H9 (cell line): ENCODE measurements around the gene MEMO1. TPM values are rescaled to one million over a fixed set of nuclear protein-coding genes. Genes with fewer than 3 reads are reported as not detected.

ENCODE experiments used
- DNase-seq: peaks from one replicate; pipeline ENCODE4 v3.0.0-alpha.2; 2017
- H2AFZ ChIP-seq: one replicate; pipeline ENCODE4 v1.6.1; 2013; ENCODE audit warnings: mild to moderate bottlenecking, low read length, control low read depth, moderate library complexity
- H2AK5ac ChIP-seq: 2 replicates; pipeline ENCODE4 v1.6.1; 2013; ENCODE audit warnings: low read length, control low read depth, mixed read lengths; ENCODE audit not compliant: insufficient read length
- H2BK120ac ChIP-seq: one replicate; pipeline ENCODE4 v1.6.1; 2013; ENCODE audit warnings: low read depth, mild to moderate bottlenecking, low read length, control low read depth, inconsistent platforms; ENCODE audit not compliant: poor library complexity, severe bottlenecking
- H2BK12ac ChIP-seq: 2 replicates; pipeline ENCODE4 v1.6.1; 2013; ENCODE audit warnings: low read length, control low read depth, mixed read lengths, low read depth; ENCODE audit not compliant: insufficient read length
- H2BK15ac ChIP-seq: 2 replicates; pipeline ENCODE4 v1.6.1; 2013; ENCODE audit warnings: low read depth, low read length, control low read depth
- H2BK20ac ChIP-seq: one replicate; pipeline ENCODE4 v1.6.1; 2013; ENCODE audit warnings: low read depth, mild to moderate bottlenecking, low read length, control low read depth, inconsistent platforms; ENCODE audit not compliant: poor library complexity, severe bottlenecking
- H2BK5ac ChIP-seq: 2 replicates; pipeline ENCODE4 v1.6.1; 2013; ENCODE audit warnings: low read length, control low read depth, mixed read lengths; ENCODE audit not compliant: insufficient read length
- H3K14ac ChIP-seq: 2 replicates; pipeline ENCODE4 v1.6.1; 2013; ENCODE audit warnings: low read length, control low read depth; ENCODE audit not compliant: insufficient read depth
- H3K18ac ChIP-seq: 2 replicates; pipeline ENCODE4 v1.6.1; 2013; ENCODE audit warnings: low read depth, mild to moderate bottlenecking, mixed read lengths, low read length, control low read depth; ENCODE audit not compliant: insufficient read length
- H3K23ac ChIP-seq: 2 replicates; pipeline ENCODE4 v1.6.1; 2013; ENCODE audit warnings: low read length, control low read depth, mixed read lengths, low read depth; ENCODE audit not compliant: insufficient read length
- H3K23me2 ChIP-seq: 2 replicates; pipeline ENCODE4 v1.6.1; 2013; ENCODE audit warnings: low read depth, mild to moderate bottlenecking, mixed read lengths, low read length, control low read depth; ENCODE audit not compliant: insufficient read length, poor library complexity, severe bottlenecking
- H3K27ac ChIP-seq: 2 replicates; pipeline ENCODE4 v1.5.1; 2013; ENCODE audit warnings: low read length, control low read depth, mixed read lengths, low read depth; ENCODE audit not compliant: insufficient read length
- H3K27me3 ChIP-seq: 2 replicates; pipeline ENCODE4 v1.6.1; 2013; ENCODE audit warnings: low read length, control low read depth, inconsistent platforms; ENCODE audit not compliant: insufficient read depth
- H3K4ac ChIP-seq: 2 replicates; pipeline ENCODE4 v1.6.1; 2013; ENCODE audit warnings: low read depth, mild to moderate bottlenecking, control low read depth, inconsistent platforms, low read length, moderate library complexity
- H3K4me1 ChIP-seq: 2 replicates; pipeline ENCODE4 v1.6.1; 2013; ENCODE audit warnings: low read length, control low read depth, inconsistent platforms; ENCODE audit not compliant: insufficient read depth
- H3K4me2 ChIP-seq: 2 replicates; pipeline ENCODE4 v1.6.1; 2013; ENCODE audit warnings: low read length, control low read depth, mixed read lengths; ENCODE audit not compliant: insufficient read length, insufficient read depth
- H3K56ac ChIP-seq: 2 replicates; pipeline ENCODE4 v1.6.1; 2013; ENCODE audit warnings: low read depth, mild to moderate bottlenecking, mixed read lengths, low read length, control low read depth; ENCODE audit not compliant: insufficient read length
- H3K79me1 ChIP-seq: 2 replicates; pipeline ENCODE4 v1.6.1; 2013; ENCODE audit warnings: low read depth, mild to moderate bottlenecking, moderate library complexity, low read length, control low read depth, inconsistent platforms; ENCODE audit not compliant: insufficient read depth, poor library complexity, severe bottlenecking
- H3K79me2 ChIP-seq: 2 replicates; pipeline ENCODE4 v1.6.1; 2013; ENCODE audit warnings: low read length, control low read depth, inconsistent platforms; ENCODE audit not compliant: insufficient read depth
- H3K9ac ChIP-seq: 2 replicates; pipeline ENCODE4 v1.6.1; 2013; ENCODE audit warnings: low read length, control low read depth, mixed read lengths; ENCODE audit not compliant: insufficient read length; ENCODE audit errors: extremely low read depth
- H3K9me3 ChIP-seq: one replicate; pipeline ENCODE4 v1.6.1; 2013; ENCODE audit warnings: low read depth, low read length, inconsistent platforms; ENCODE audit not compliant: control insufficient read depth
- H3T11ph ChIP-seq: one replicate; pipeline ENCODE4 v1.6.1; 2013; ENCODE audit warnings: mild to moderate bottlenecking, low read length, control low read depth, inconsistent platforms
- H4K20me1 ChIP-seq: one replicate; pipeline ENCODE4 v1.6.1; 2013; ENCODE audit not compliant: control insufficient read depth, insufficient read length, insufficient read depth
- H4K5ac ChIP-seq: 2 replicates; pipeline ENCODE4 v1.6.1; 2013; ENCODE audit warnings: low read depth, mild to moderate bottlenecking, mixed read lengths, low read length, control low read depth; ENCODE audit not compliant: insufficient read length
- H4K8ac ChIP-seq: replicated peaks from 2 replicates; pipeline ENCODE4 v1.6.1; 2013; ENCODE audit warnings: low read length, control low read depth, mixed read lengths, low read depth; ENCODE audit not compliant: insufficient read length
- H4K91ac ChIP-seq: 2 replicates; pipeline ENCODE4 v1.6.1; 2013; ENCODE audit warnings: low read depth, mild to moderate bottlenecking, moderate library complexity, mixed read lengths, low read length, control low read depth; ENCODE audit not compliant: insufficient read length
- H3K27ac Mint-ChIP-seq, 3 experiments: 2 replicates in 2 of 3; 3 replicates in 1 of 3; pipeline ENCODE4 v1.8.0; 2020 to 2021; ENCODE audit warnings: mixed read lengths in 3 of 3, mild to moderate bottlenecking in 1 of 3, moderate library complexity in 1 of 3
- H3K27me3 Mint-ChIP-seq: 2 replicates; pipeline ENCODE4 v1.8.0; 2021; ENCODE audit warnings: low read depth, mild to moderate bottlenecking, moderate library complexity, mixed read lengths
- H3K36me3 Mint-ChIP-seq, 3 experiments: 2 replicates in 2 of 3; 3 replicates in 1 of 3; pipeline ENCODE4 v1.8.0; 2020 to 2021; ENCODE audit warnings: low read depth in 3 of 3, mixed read lengths in 3 of 3; ENCODE audit not compliant: insufficient read depth in 1 of 3
- H3K4me1 Mint-ChIP-seq, 2 experiments: 2 replicates each; pipeline ENCODE4 v1.8.0; 2020; ENCODE audit warnings: mixed read lengths in 2 of 2
- H3K4me3 Mint-ChIP-seq, 2 experiments: 2 replicates in 1 of 2; 3 replicates in 1 of 2; pipeline ENCODE4 v1.8.0; 2020 to 2021; ENCODE audit warnings: mild to moderate bottlenecking in 2 of 2, mixed read lengths in 2 of 2, moderate library complexity in 1 of 2
- H3K9me3 Mint-ChIP-seq, 2 experiments: 2 replicates in 1 of 2; 3 replicates in 1 of 2; pipeline ENCODE4 v1.8.0; 2020; ENCODE audit warnings: mild to moderate bottlenecking in 2 of 2, mixed read lengths in 2 of 2, moderate library complexity in 1 of 2
- CTCF ChIP-seq: fragments of 200-600 bp; sonication (generic); conservative IDR thresholded peaks from 3 replicates; pipeline ENCODE4 v1.8.0; 2021; ENCODE audit warnings: antibody characterized with exemption, mild to moderate bottlenecking
- WGBS: extraction: QIAGEN DNeasy Blood & Tissue Kit; methylation state at CpG from one replicate; pipeline ENCODE4 v1.1.7; 2013; ENCODE audit warnings: missing lambda C conversion rate, low lambda C conversion rate, mixed read lengths; ENCODE audit not compliant: insufficient read length; ENCODE audit errors: extremely low coverage; 5-methylcytosine and 5-hydroxymethylcytosine counted together
- total RNA-seq: library from RNA; stranded (reverse); gene quantifications from 2 replicates; pipeline ENCODE4 v1.2.1, GENCODE V29; 2021

Gene MEMO1
- total RNA-seq, 1 experiment from 2014 or later, result 49.4 TPM

- Mint-ChIP-seq H3K9me3 (no peaks in the 10 kb centered on the region), H3K27ac (no peak overlapping the region), H3K36me3 (no peaks in the 10 kb centered on the region), H3K4me3 (no peak overlapping the region), H3K27me3 (no peaks in the 10 kb centered on the region), H3K4me1 (peaks cover 38 to 40% of the 10 kb centered on the region in 2 experiments)
- WGBS, result no CpG with 5 or more reads among the region's 1 CpG
- Histone ChIP-seq H2BK20ac (no peak overlapping the region), H3K4ac (no peak overlapping the region), H3K4me2 (no peak overlapping the region), H3T11ph (no peak overlapping the region), H2BK15ac (no peak overlapping the region), H3K79me1 (no peaks in the 10 kb centered on the region), H3K79me2 (no peaks in the 10 kb centered on the region), H2AFZ (no peak overlapping the region), H4K8ac (no peak overlapping the region), H4K20me1 (no peaks in the 10 kb centered on the region), H3K23ac (no peak overlapping the region), H3K9me3 (no peaks in the 10 kb centered on the region), H3K23me2 (no peaks in the 10 kb centered on the region), H3K14ac (no peak overlapping the region), H3K9ac (no peak overlapping the region), H3K18ac (no peak overlapping the region), H2BK12ac (no peak overlapping the region), H3K56ac (no peak overlapping the region), H3K27ac (no peak overlapping the region), H3K27me3 (no peaks in the 10 kb centered on the region), H2BK5ac (no peak overlapping the region), H2AK5ac (no peak overlapping the region), H3K4me1 (peaks cover under 1% of the 10 kb centered on the region; the same call in 1 of the 2 replicates), H2BK120ac (no peak overlapping the region), H4K5ac (no peak overlapping the region), H4K91ac (no peak overlapping the region)
- DNase-seq, result no peak
- TF ChIP-seq CTCF, result no peak
Observed at GRCh38 chr2:31888550-31888949, 122.3 kb downstream of the MEMO1 start.
